Measurements from ENCODE around the gene CACNA2D3.

Gene CACNA2D3

GRCh38 chr3:54484334-54484733 is 362.0 kb downstream of the CACNA2D3 start:
- Histone ChIP-seq H4K20me1 (ENCODE audit: insufficient read depth, low read length) (no peaks in the 10 kb centered on the region), H3K4me1 (ENCODE audit: low read length) (no peaks in the 10 kb centered on the region), H3K9me3 (replicated peaks; ENCODE audit: insufficient read depth, low read length) (no peaks in the 10 kb centered on the region), H3K4me2 (ENCODE audit: low read depth, low read length) (no peak overlapping the region), H3K79me2 (ENCODE audit: low read length) (no peaks in the 10 kb centered on the region), H3K27ac (ENCODE audit: low read length) (no peak overlapping the region), H3F3A (ENCODE audit: insufficient read depth, low read length) (no peaks in the 10 kb centered on the region), H3K36me3 (replicated peaks; ENCODE audit: insufficient read depth, low read length) (no peaks in the 10 kb centered on the region), H3K9ac (ENCODE audit: low read length) (no peak overlapping the region), H2AFZ (ENCODE audit: low read length) (no peak overlapping the region), H3K9me2 (replicated peaks; ENCODE audit: insufficient read depth, low read length) (no peaks in the 10 kb centered on the region), H3K27me3 (replicated peaks; ENCODE audit: insufficient read depth, low read length) (no peaks in the 10 kb centered on the region), H3K4me3 (ENCODE audit: low read length) (no peak overlapping the region)
- no peak for DNase-seq
- TF ChIP-seq, protein P1, sequence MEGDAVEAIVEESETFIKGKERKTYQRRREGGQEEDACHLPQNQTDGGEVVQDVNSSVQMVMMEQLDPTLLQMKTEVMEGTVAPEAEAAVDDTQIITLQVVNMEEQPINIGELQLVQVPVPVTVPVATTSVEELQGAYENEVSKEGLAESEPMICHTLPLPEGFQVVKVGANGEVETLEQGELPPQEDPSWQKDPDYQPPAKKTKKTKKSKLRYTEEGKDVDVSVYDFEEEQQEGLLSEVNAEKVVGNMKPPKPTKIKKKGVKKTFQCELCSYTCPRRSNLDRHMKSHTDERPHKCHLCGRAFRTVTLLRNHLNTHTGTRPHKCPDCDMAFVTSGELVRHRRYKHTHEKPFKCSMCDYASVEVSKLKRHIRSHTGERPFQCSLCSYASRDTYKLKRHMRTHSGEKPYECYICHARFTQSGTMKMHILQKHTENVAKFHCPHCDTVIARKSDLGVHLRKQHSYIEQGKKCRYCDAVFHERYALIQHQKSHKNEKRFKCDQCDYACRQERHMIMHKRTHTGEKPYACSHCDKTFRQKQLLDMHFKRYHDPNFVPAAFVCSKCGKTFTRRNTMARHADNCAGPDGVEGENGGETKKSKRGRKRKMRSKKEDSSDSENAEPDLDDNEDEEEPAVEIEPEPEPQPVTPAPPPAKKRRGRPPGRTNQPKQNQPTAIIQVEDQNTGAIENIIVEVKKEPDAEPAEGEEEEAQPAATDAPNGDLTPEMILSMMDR (IDR thresholded peaks at IDR 0.05; ENCODE audit: low read length), result no peak
- TF ChIP-seq EZH2phosphoT487 (IDR thresholded peaks at IDR 0.05; ENCODE audit: low read length) (no peak), EZH2 (optimal IDR thresholded peaks at IDR 0.05; ENCODE audit: low read depth, low read length) (no peak)

DNA sequence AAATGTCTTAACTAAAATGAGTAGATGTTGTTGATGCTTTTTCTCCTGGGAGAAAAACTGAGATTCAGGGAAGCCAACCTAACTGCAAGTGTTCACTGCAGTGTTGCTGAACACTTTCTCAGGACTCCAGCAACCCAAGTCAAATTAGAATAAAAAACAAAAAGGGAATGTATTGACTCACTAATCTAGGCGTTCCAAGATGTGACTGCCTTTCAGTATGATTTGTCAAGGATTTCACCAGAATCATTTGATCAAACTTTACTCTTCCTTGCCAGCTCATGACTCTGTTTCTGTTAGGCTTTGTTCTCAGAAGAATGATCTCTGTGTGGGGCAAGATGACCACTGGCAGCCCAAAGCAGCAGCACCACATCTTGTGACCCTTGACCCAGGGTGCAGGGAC is 364.0 kb downstream of the CACNA2D3 start:
- Histone ChIP-seq H3K36me3 (replicated peaks; ENCODE audit: insufficient read depth, low read length) (no peaks in the 10 kb centered on the region), H3F3A (ENCODE audit: insufficient read depth, low read length) (no peaks in the 10 kb centered on the region), H3K4me1 (ENCODE audit: low read length) (no peaks in the 10 kb centered on the region), H3K79me2 (ENCODE audit: low read length) (no peaks in the 10 kb centered on the region), H3K9ac (ENCODE audit: low read length) (no peak overlapping the region), H2AFZ (ENCODE audit: low read length) (no peak overlapping the region), H3K4me2 (ENCODE audit: low read depth, low read length) (no peak overlapping the region), H4K20me1 (ENCODE audit: insufficient read depth, low read length) (no peaks in the 10 kb centered on the region), H3K27me3 (replicated peaks; ENCODE audit: insufficient read depth, low read length) (no peaks in the 10 kb centered on the region), H3K27ac (ENCODE audit: low read length) (no peak overlapping the region), H3K4me3 (ENCODE audit: low read length) (no peak overlapping the region), H3K9me2 (replicated peaks; ENCODE audit: insufficient read depth, low read length) (no peaks in the 10 kb centered on the region), H3K9me3 (replicated peaks; ENCODE audit: insufficient read depth, low read length) (no peaks in the 10 kb centered on the region)
- DNase-seq, result no peak
- TF ChIP-seq EZH2 (optimal IDR thresholded peaks at IDR 0.05; ENCODE audit: low read depth, low read length), result no peak
- TF ChIP-seq EZH2phosphoT487 (IDR thresholded peaks at IDR 0.05; ENCODE audit: low read length), result no peak
- TF ChIP-seq, protein P1 (IDR thresholded peaks at IDR 0.05; ENCODE audit: low read length), result no peak

GRCh38 chr3:54488297-54488696 is 365.9 kb downstream of the CACNA2D3 start:
- Histone ChIP-seq H4K20me1 (ENCODE audit: insufficient read depth, low read length) (no peaks in the 10 kb centered on the region), H3K9me3 (replicated peaks; ENCODE audit: insufficient read depth, low read length) (no peaks in the 10 kb centered on the region), H3F3A (ENCODE audit: insufficient read depth, low read length) (no peaks in the 10 kb centered on the region), H3K36me3 (replicated peaks; ENCODE audit: insufficient read depth, low read length) (no peaks in the 10 kb centered on the region), H2AFZ (ENCODE audit: low read length) (no peak overlapping the region), H3K79me2 (ENCODE audit: low read length) (no peaks in the 10 kb centered on the region), H3K4me2 (ENCODE audit: low read depth, low read length) (no peak overlapping the region), H3K27ac (ENCODE audit: low read length) (no peak overlapping the region), H3K9ac (ENCODE audit: low read length) (no peak overlapping the region), H3K27me3 (replicated peaks; ENCODE audit: insufficient read depth, low read length) (no peaks in the 10 kb centered on the region), H3K9me2 (replicated peaks; ENCODE audit: insufficient read depth, low read length) (no peaks in the 10 kb centered on the region), H3K4me1 (ENCODE audit: low read length) (no peaks in the 10 kb centered on the region), H3K4me3 (ENCODE audit: low read length) (no peak overlapping the region)
- DNase-seq, result no peak
- TF ChIP-seq EZH2 (optimal IDR thresholded peaks at IDR 0.05; ENCODE audit: low read depth, low read length), result no peak
- no peak for TF ChIP-seq EZH2phosphoT487 (IDR thresholded peaks at IDR 0.05; ENCODE audit: low read length)
- TF ChIP-seq, protein P1 (IDR thresholded peaks at IDR 0.05; ENCODE audit: low read length), result no peak
